B cell (primary cell): ENCODE measurements around the gene CPNE1. TPM values are rescaled to one million over a fixed set of nuclear protein-coding genes. Genes with fewer than 3 reads are reported as not detected.

Source experiments
- ATAC-seq: fragments of 200-7000 bp; cut with Tn5 transposase; one replicate; pipeline ENCODE4 v1.10.0; 2021; ENCODE audit warnings: low read depth, mild to moderate bottlenecking, moderate number of reproducible peaks, moderate library complexity
- CTCF ChIA-PET: fragments of 350-600 bp; sonication (Branson Sonifier 250); formaldehyde crosslinking; loops from one replicate; lab custom pipeline; 2021; ENCODE audit warnings: antibody characterized with exemption, inconsistent platforms; lab: Charles Lee
- POLR2A ChIA-PET: fragments of 350-600 bp; sonication (Branson Sonifier 250); formaldehyde crosslinking; loops from one replicate; lab custom pipeline; 2021; ENCODE audit warnings: antibody characterized with exemption; lab: Charles Lee
- DNase-seq: peaks from one replicate; pipeline ENCODE4 v3.0.0; 2013
- H2AFZ ChIP-seq: 2 replicates; pipeline ENCODE4 v1.6.1; 2012; ENCODE audit warnings: mild to moderate bottlenecking, low read depth, low read length; ENCODE audit not compliant: insufficient read depth, poor library complexity, severe bottlenecking
- H3K27ac ChIP-seq, 2 donors: 1 replicate in 1 of 2; 2 replicates in 1 of 2; pipeline ENCODE4 v1.5.1; 2012 to 2013; ENCODE audit warnings: low read length in 2 of 2, mild to moderate bottlenecking in 2 of 2, moderate library complexity in 1 of 2
- H3K27me3 ChIP-seq, 4 experiments: fragments of 200-600 bp in 1 of 4; sonication (generic) in 1 of 4; replicated peaks in 1 of 4; 1 replicate in 2 of 4; 2 replicates in 2 of 4; pipeline versions ENCODE4 v1.6.1 to v1.7.0; 2013 to 2016; ENCODE audit warnings: low read length in 3 of 4, mild to moderate bottlenecking in 2 of 4, mixed read lengths in 1 of 4, moderate library complexity in 1 of 4; ENCODE audit not compliant: insufficient read depth in 4 of 4, control insufficient read depth in 3 of 4; ENCODE audit errors: control extremely low read depth in 1 of 4
- H3K36me3 ChIP-seq, 2 experiments: replicated peaks in 1 of 2; 1 replicate in 1 of 2; 2 replicates in 1 of 2; pipeline versions ENCODE4 v1.6.1 to v1.7.1; 2013; ENCODE audit warnings: low read length in 1 of 2; ENCODE audit not compliant: insufficient read depth in 2 of 2, control insufficient read depth in 1 of 2; ENCODE audit errors: control extremely low read depth in 1 of 2, extremely low read depth in 1 of 2
- H3K4me1 ChIP-seq, 2 donors: fragments of 200-600 bp in 1 of 2; sonication (generic) in 1 of 2; 1 replicate in 1 of 2; 2 replicates in 1 of 2; pipeline versions ENCODE4 v1.5.1 to v1.6.1; 2013 to 2017; ENCODE audit warnings: low read length in 2 of 2; ENCODE audit not compliant: control insufficient read depth in 2 of 2, insufficient read depth in 2 of 2
- H3K4me2 ChIP-seq: replicated peaks from 2 replicates; pipeline ENCODE3; 2012; ENCODE audit warnings: mild to moderate bottlenecking, low read depth, low read length; ENCODE audit not compliant: poor library complexity, severe bottlenecking
- H3K4me3 ChIP-seq, 5 experiments: fragments of 200-600 bp in 1 of 5; sonication (generic) in 1 of 5; 1 replicate in 3 of 5; 2 replicates in 2 of 5; pipeline versions ENCODE4 v1.5.1 to v1.7.0; 2011 to 2016; ENCODE audit warnings: low read length in 4 of 5, mild to moderate bottlenecking in 4 of 5, low read depth in 2 of 5, control low read depth in 1 of 5, moderate library complexity in 1 of 5; ENCODE audit not compliant: insufficient read depth in 1 of 5; ENCODE audit errors: control extremely low read depth in 1 of 5, extremely low read depth in 1 of 5
- H3K79me2 ChIP-seq: fragments of 200-600 bp; sonication (generic); one replicate; pipeline ENCODE4 v1.6.0; 2016; ENCODE audit warnings: low read length; ENCODE audit not compliant: control insufficient read depth, insufficient read depth
- H3K9ac ChIP-seq: fragments of 200-600 bp; sonication (generic); 2 replicates; pipeline ENCODE4 v1.6.1; 2017; ENCODE audit warnings: mild to moderate bottlenecking, low read length, moderate library complexity
- H3K9me3 ChIP-seq, 3 donors: one replicate each; pipeline versions ENCODE4 v1.6.1 to v1.7.1; 2013; ENCODE audit warnings: low read length in 2 of 3; ENCODE audit not compliant: control insufficient read depth in 2 of 3, insufficient read depth in 1 of 3; ENCODE audit errors: control extremely low read depth in 1 of 3
- H4K20me1 ChIP-seq: 2 replicates; pipeline ENCODE4 v1.6.0; 2012; ENCODE audit warnings: mild to moderate bottlenecking, low read length; ENCODE audit not compliant: insufficient read depth, control insufficient read depth, poor library complexity, severe bottlenecking
- H3K27ac Mint-ChIP-seq: one replicate; pipeline ENCODE4 v1.8.0; 2021; ENCODE audit warnings: mixed read lengths
- H3K27me3 Mint-ChIP-seq: one replicate; pipeline ENCODE4 v1.8.0; 2021; ENCODE audit warnings: mixed read lengths
- H3K4me1 Mint-ChIP-seq: one replicate; pipeline ENCODE4 v1.8.0; 2021; ENCODE audit warnings: mixed read lengths
- H3K4me3 Mint-ChIP-seq: one replicate; pipeline ENCODE4 v1.8.0; 2021; ENCODE audit warnings: mixed read lengths
- H3K9me3 Mint-ChIP-seq: one replicate; pipeline ENCODE4 v1.8.0; 2022; ENCODE audit warnings: mixed read lengths; ENCODE audit not compliant: insufficient read depth
- EZH2 ChIP-seq: IDR thresholded peaks from 2 replicates; pipeline ENCODE4 v1.6.1; 2012; ENCODE audit warnings: borderline replicate concordance, low read depth, mild to moderate bottlenecking, moderate library complexity, low read length; ENCODE audit not compliant: insufficient read depth, poor library complexity, severe bottlenecking
- WGBS: methylation state at CpG from one replicate; pipeline ENCODE4 v1.1.5; 2013; ENCODE audit warnings: missing lambda C conversion rate; ENCODE audit not compliant: insufficient coverage; 5-methylcytosine and 5-hydroxymethylcytosine counted together
- intact Hi-C: fragments of 100-400 bp; cut with micrococcal nuclease; formaldehyde crosslinking; loops from one replicate; pipeline ENCODE4 v1.10.0; 2022
- polyA plus RNA-seq: library from polyadenylated mRNA; depleted of rRNA; stranded (reverse); fragments of >200 nt; gene quantifications from 2 replicates; pipeline ENCODE4 v1.2.3, GENCODE V29; 2012
- total RNA-seq, 2 donors: library from RNA; stranded (reverse); fragments of 120-200 nt in 1 of 2; gene quantifications; 1 replicate in 1 of 2; 2 replicates in 1 of 2; pipeline versions ENCODE4 v1.2.3 to v1.2.4, GENCODE V29; 2013 to 2022
- TF ChIP-seq, protein P1 (sequence below): fragments of 200-600 bp; IDR thresholded peaks from one replicate; pipeline ENCODE4 v1.8.0; 2022; ENCODE audit warnings: antibody characterized with exemption, mild to moderate bottlenecking

The CPNE1 gene
- total and polyA plus RNA-seq, 2 donors (not counting 1 experiment from before 2014, with no cell fraction given): 321 to 323 TPM

DNA sequence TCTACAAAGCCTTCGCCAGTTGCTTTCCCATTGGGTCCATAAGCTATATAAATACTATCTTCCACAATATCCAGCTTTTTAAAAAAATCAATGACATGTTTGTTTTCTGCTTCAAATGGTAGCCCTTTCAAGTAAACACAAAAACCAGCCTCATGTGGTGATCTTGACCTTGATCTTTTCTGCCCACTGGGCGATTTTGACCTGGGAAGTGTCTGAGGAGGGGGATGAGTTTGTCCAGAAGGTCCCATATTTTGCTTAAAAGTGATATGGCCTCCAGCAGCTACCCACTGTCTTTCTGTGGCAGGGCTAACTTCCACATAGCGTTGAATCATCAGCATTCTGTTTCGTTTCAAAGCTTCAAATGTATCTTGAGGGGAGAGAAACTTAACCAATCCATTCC is 10.8 kb downstream of the CPNE1 start:
- H3K9me3 ChIP-seq: no peaks in the 10 kb centered on the region
- no peak overlapping the region for H3K4me3 Mint-ChIP-seq
- no peak overlapping the region for H3K4me2 ChIP-seq
- H3K9me3 Mint-ChIP-seq: no peaks in the 10 kb centered on the region
- H3K27ac Mint-ChIP-seq: no peak overlapping the region
- no peak for ATAC-seq
- H3K79me2 ChIP-seq: peaks cover 99% of the 10 kb centered on the region
- no peaks in the 10 kb centered on the region for H3K27me3 ChIP-seq
- H3K4me3 ChIP-seq: no peak overlapping the region
- H3K27me3 Mint-ChIP-seq: no peaks in the 10 kb centered on the region
- DNase-seq: no peak
- no peak for TF ChIP-seq EZH2
- TF ChIP-seq, protein P1, sequence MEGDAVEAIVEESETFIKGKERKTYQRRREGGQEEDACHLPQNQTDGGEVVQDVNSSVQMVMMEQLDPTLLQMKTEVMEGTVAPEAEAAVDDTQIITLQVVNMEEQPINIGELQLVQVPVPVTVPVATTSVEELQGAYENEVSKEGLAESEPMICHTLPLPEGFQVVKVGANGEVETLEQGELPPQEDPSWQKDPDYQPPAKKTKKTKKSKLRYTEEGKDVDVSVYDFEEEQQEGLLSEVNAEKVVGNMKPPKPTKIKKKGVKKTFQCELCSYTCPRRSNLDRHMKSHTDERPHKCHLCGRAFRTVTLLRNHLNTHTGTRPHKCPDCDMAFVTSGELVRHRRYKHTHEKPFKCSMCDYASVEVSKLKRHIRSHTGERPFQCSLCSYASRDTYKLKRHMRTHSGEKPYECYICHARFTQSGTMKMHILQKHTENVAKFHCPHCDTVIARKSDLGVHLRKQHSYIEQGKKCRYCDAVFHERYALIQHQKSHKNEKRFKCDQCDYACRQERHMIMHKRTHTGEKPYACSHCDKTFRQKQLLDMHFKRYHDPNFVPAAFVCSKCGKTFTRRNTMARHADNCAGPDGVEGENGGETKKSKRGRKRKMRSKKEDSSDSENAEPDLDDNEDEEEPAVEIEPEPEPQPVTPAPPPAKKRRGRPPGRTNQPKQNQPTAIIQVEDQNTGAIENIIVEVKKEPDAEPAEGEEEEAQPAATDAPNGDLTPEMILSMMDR: no peak
- no peak overlapping the region for H2AFZ ChIP-seq
- CTCF ChIA-PET: no interaction called here
- H3K4me1 Mint-ChIP-seq: peaks cover 33% of the 10 kb centered on the region
- peaks cover 2 to 11% of the 10 kb centered on the region in 2 donors for H3K4me1 ChIP-seq
- 95% methylated on average over 2 of the region's 4 CpGs for WGBS
- H3K9ac ChIP-seq: no peak overlapping the region
- peaks cover 54% of the 10 kb centered on the region for H4K20me1 ChIP-seq
- H3K27ac ChIP-seq: no peak overlapping the region
- intact Hi-C loops: no loop called here
- peaks cover 0 to 60% of the 10 kb centered on the region in 2 experiments for H3K36me3 ChIP-seq
- POLR2A ChIA-PET: interaction anchor here (0.6 kb wide), 1 partner anchor 23 kb away, joined by 3 read pairs; no protein-coding TSS in a partner anchor

- WGBS: 100% methylated on average over 3 of the region's 3 CpGs
Measured at GRCh38 chr20:35653430-35653734, 11.3 kb downstream of the CPNE1 start.

More at GRCh38 chr20:35653430-35653734, 11.3 kb downstream of the CPNE1 start:
- POLR2A ChIA-PET: no interaction called here
- Mint-ChIP-seq H3K4me3 (no peak overlapping the region), H3K9me3 (no peaks in the 10 kb centered on the region), H3K27me3 (no peaks in the 10 kb centered on the region), H3K27ac (no peak overlapping the region), H3K4me1 (peaks cover 34% of the 10 kb centered on the region)
- TF ChIP-seq, protein P1: no peak
- no peak for TF ChIP-seq EZH2
- H3K9me3 ChIP-seq: no peaks in the 10 kb centered on the region
- no peak overlapping the region for H3K4me3 ChIP-seq
- intact Hi-C loops: no loop called here
- H3K9ac ChIP-seq: no peak overlapping the region
- H2AFZ ChIP-seq: no peak overlapping the region
- no peak overlapping the region for H3K27ac ChIP-seq
- H3K4me1 ChIP-seq: peaks cover 0 to 7% of the 10 kb centered on the region in 2 donors
- CTCF ChIA-PET: no interaction called here
- peaks cover 57% of the 10 kb centered on the region for H4K20me1 ChIP-seq
- ATAC-seq (no peak), DNase-seq (no peak)
- H3K79me2 ChIP-seq: peaks cover 99% of the 10 kb centered on the region
- peaks cover 0 to 60% of the 10 kb centered on the region in 2 experiments for H3K36me3 ChIP-seq
- no peak overlapping the region for H3K4me2 ChIP-seq
- no peaks in the 10 kb centered on the region for H3K27me3 ChIP-seq
